Cardiac fibroblast (primary cell): ENCODE measurements around the gene JAK1.

Experiments used
- DNase-seq, 2 donors: peaks; one replicate each; pipeline versions ENCODE4 v3.0.0 to v3.0.0-alpha.2; 2010; ENCODE audit warnings: low read depth in 2 of 2
- H3K4me3 ChIP-seq, 2 donors: replicated peaks in 1 of 2; 1 replicate in 1 of 2; 2 replicates in 1 of 2; pipeline ENCODE4 v1.5.1; 2011; ENCODE audit warnings: low read depth in 2 of 2, low read length in 2 of 2, mild to moderate bottlenecking in 2 of 2, moderate library complexity in 1 of 2
- CTCF ChIP-seq: IDR thresholded peaks from one replicate; pipeline ENCODE4 v1.5.1; 2011; ENCODE audit warnings: low read depth, mild to moderate bottlenecking, low read length, inconsistent platforms

JAK1 gene

GRCh38 chr1:64790832-64791487 lies 175.4 kb downstream of the JAK1 start:
- peak in 1 of 2 donors; percentile 2 for DNase-seq
- no peak for TF ChIP-seq CTCF
- no peak overlapping the region for H3K4me3 ChIP-seq
